Fibroblast of pulmonary artery (primary cell): Measurements from ENCODE around the gene TRIM8.

ENCODE experiments used
- DNase-seq: peaks from one replicate; pipeline ENCODE4 v3.0.0-alpha.2; 2010; ENCODE audit warnings: low read depth
- H3K4me3 ChIP-seq: replicated peaks from 2 replicates; pipeline ENCODE4 v1.5.1; 2011; ENCODE audit warnings: low read depth, mild to moderate bottlenecking, control low read depth, low read length, moderate library complexity
- CTCF ChIP-seq: IDR thresholded peaks from 2 replicates; pipeline ENCODE4 v1.5.1; 2011; ENCODE audit warnings: mild to moderate bottlenecking, control low read depth, low read length, inconsistent platforms; ENCODE audit errors: missing control alignments

TRIM8 gene

GRCh38 chr10:102599565-102600327 lies 44.5 kb upstream of the TRIM8 start:
- no peak for TF ChIP-seq CTCF
- H3K4me3 ChIP-seq: no peak overlapping the region
- peak; percentile 82 for DNase-seq

- DNase-seq: no peak
- no peak overlapping the region for H3K4me3 ChIP-seq
- TF ChIP-seq CTCF: no peak
These were observed 43.5 kb upstream of the TRIM8 start for GRCh38 chr10:102600816-102601215.

GRCh38 chr10:102601639-102602038 lies 42.6 kb upstream of the TRIM8 start:
- DNase-seq: no peak
- TF ChIP-seq CTCF: no peak
- H3K4me3 ChIP-seq: no peak overlapping the region

- TF ChIP-seq CTCF: no peak
- peak; percentile 81 for DNase-seq
- no peak overlapping the region for H3K4me3 ChIP-seq
These were observed 41.8 kb upstream of the TRIM8 start for GRCh38 chr10:102602272-102603045.

GRCh38 chr10:102603946-102604345 lies 40.3 kb upstream of the TRIM8 start:
- no peak for TF ChIP-seq CTCF
- no peak overlapping the region for H3K4me3 ChIP-seq
- DNase-seq: peak; percentile 69

- H3K4me3 ChIP-seq: no peak overlapping the region
- no peak for TF ChIP-seq CTCF
- DNase-seq: peak; percentile 88
These were observed 39.8 kb upstream of the TRIM8 start for GRCh38 chr10:102604439-102604841.
